Endothelial cell of umbilical vein (primary cell): Measurements from ENCODE around the gene CERS6. TPM values are rescaled to one million over a fixed set of nuclear protein-coding genes. Genes with fewer than 3 reads are reported as not detected.

Experiments
- BruUV-seq: library from RNA; stranded (reverse); fragments of 400-500 nt; replicated peaks from 2 replicates; lab custom pipeline; 2021; lab: Mats Ljungman, UMichigan
- CTCF ChIA-PET: fragments of 300-600, 350-600 bp; sonication (Branson Sonifier 250); formaldehyde crosslinking; loops from one replicate; lab custom pipeline; 2021; ENCODE audit warnings: antibody characterized with exemption, inconsistent platforms; lab: Charles Lee
- POLR2A ChIA-PET: fragments of 300-600, 350-600 bp; sonication (Branson Sonifier 250); formaldehyde crosslinking; loops from one replicate; lab custom pipeline; 2021; ENCODE audit warnings: antibody characterized with exemption, inconsistent platforms; lab: Charles Lee
- DNase-seq: peaks from one replicate; pipeline ENCODE4 v3.0.0-alpha.2; 2011; ENCODE audit warnings: low read depth, low spot score
- FAIRE-seq: peaks from 2 replicates; lab custom pipeline; 2011; peaks lifted over from hg19 to GRCh38; lab: Jason Lieb, UNC
- H2AFZ ChIP-seq: 2 replicates; pipeline ENCODE4 v1.6.0; 2012; ENCODE audit warnings: low read depth, low read length, control low read depth, inconsistent platforms
- H3K27ac ChIP-seq: 2 replicates; pipeline ENCODE4 v1.5.1; 2011; ENCODE audit warnings: low read depth, mild to moderate bottlenecking, control low read depth, low read length, moderate library complexity; ENCODE audit not compliant: insufficient read depth
- H3K27me3 ChIP-seq, 2 experiments: 2 replicates each; pipeline versions ENCODE4 v1.6.0 to v1.6.1; 2011; ENCODE audit warnings: low read length in 2 of 2, mixed read lengths in 1 of 2; ENCODE audit not compliant: control insufficient read depth in 2 of 2, insufficient read depth in 2 of 2
- H3K36me3 ChIP-seq, 2 experiments: 2 replicates in 1 of 2; 3 replicates in 1 of 2; pipeline ENCODE4 v1.5.1; 2011; ENCODE audit warnings: low read length in 2 of 2, mild to moderate bottlenecking in 1 of 2, moderate library complexity in 1 of 2; ENCODE audit not compliant: control insufficient read depth in 2 of 2, insufficient read depth in 2 of 2; ENCODE audit errors: extremely low read depth in 1 of 2
- H3K4me1 ChIP-seq: 3 replicates; pipeline ENCODE4 v1.5.1; 2011; ENCODE audit warnings: mild to moderate bottlenecking, low read length; ENCODE audit not compliant: control insufficient read depth, insufficient read depth; ENCODE audit errors: extremely low read depth
- H3K4me2 ChIP-seq: 2 replicates; pipeline ENCODE4 v1.6.1; 2011; ENCODE audit warnings: low read length, control low read depth, mixed read lengths; ENCODE audit not compliant: insufficient read depth
- H3K4me3 ChIP-seq, 3 experiments: fragments of 200-600 bp in 1 of 3; sonication (generic), shearing (Covaris generic) in 1 of 3; replicated peaks in 1 of 3; 2 replicates each; pipeline ENCODE4 v1.5.1; 2011 to 2016; ENCODE audit warnings: control low read depth in 3 of 3, low read length in 3 of 3, mild to moderate bottlenecking in 2 of 3, inconsistent platforms in 1 of 3, low read depth in 1 of 3, moderate library complexity in 1 of 3; ENCODE audit not compliant: insufficient read depth in 1 of 3
- H3K79me2 ChIP-seq: 2 replicates; pipeline ENCODE4 v1.6.0; 2012; ENCODE audit warnings: low read length, inconsistent platforms; ENCODE audit not compliant: control insufficient read depth, insufficient read depth
- H3K9ac ChIP-seq: replicated peaks from 2 replicates; pipeline ENCODE3; 2011; ENCODE audit warnings: low read length, control low read depth; ENCODE audit not compliant: insufficient read depth; ENCODE audit errors: extremely low read depth
- H3K9me1 ChIP-seq: replicated peaks from 3 replicates; pipeline ENCODE4 v1.6.0; 2011; ENCODE audit warnings: mild to moderate bottlenecking, low read length; ENCODE audit not compliant: control insufficient read depth, insufficient read depth; ENCODE audit errors: extremely low read depth
- H3K9me3 ChIP-seq: replicated peaks from 2 replicates; pipeline ENCODE4 v1.5.1; 2012; ENCODE audit warnings: low read length, inconsistent platforms; ENCODE audit not compliant: control insufficient read depth, insufficient read depth
- H4K20me1 ChIP-seq: replicated peaks from 2 replicates; pipeline ENCODE3; 2011; ENCODE audit warnings: mild to moderate bottlenecking, low read length; ENCODE audit not compliant: control insufficient read depth, insufficient read depth; ENCODE audit errors: extremely low read depth
- CTCF ChIP-seq, 2 donors: IDR thresholded peaks; 1 replicate in 1 of 2; 2 replicates in 1 of 2; pipeline ENCODE4 v1.5.1; 2011; ENCODE audit warnings: low read length in 2 of 2, mild to moderate bottlenecking in 2 of 2, moderate library complexity in 2 of 2, control low read depth in 1 of 2, inconsistent platforms in 1 of 2, low read depth in 1 of 2; ENCODE audit not compliant: insufficient read depth in 1 of 2; ENCODE audit errors: extremely low read depth in 1 of 2
- EZH2 ChIP-seq: IDR thresholded peaks from 2 replicates; pipeline ENCODE4 v1.6.1; 2012; ENCODE audit warnings: borderline replicate concordance, low read depth, mild to moderate bottlenecking, moderate library complexity, low read length, inconsistent platforms; ENCODE audit not compliant: severe bottlenecking
- FOS ChIP-seq: IDR thresholded peaks from 2 replicates; pipeline ENCODE4 v1.6.1; 2011; ENCODE audit warnings: mild to moderate bottlenecking, low read length, moderate library complexity, borderline replicate concordance; ENCODE audit not compliant: insufficient read depth
- GATA2 ChIP-seq: IDR thresholded peaks from 2 replicates; pipeline ENCODE4 v1.7.0; 2011; ENCODE audit warnings: low read depth, mild to moderate bottlenecking, moderate library complexity, mixed read lengths, low read length; ENCODE audit not compliant: insufficient read length, insufficient read depth
- JUN ChIP-seq: IDR thresholded peaks from 2 replicates; pipeline ENCODE4 v1.6.1; 2011; ENCODE audit warnings: borderline replicate concordance, low read depth; ENCODE audit not compliant: insufficient read length, insufficient read depth
- MAX ChIP-seq: IDR thresholded peaks from 2 replicates; pipeline ENCODE4 v1.6.1; 2011; ENCODE audit not compliant: insufficient read depth, insufficient read length
- MYC ChIP-seq: IDR thresholded peaks from one replicate; pipeline ENCODE4 v1.6.1; 2011; ENCODE audit warnings: mild to moderate bottlenecking, low read depth, low read length
- POLR2A ChIP-seq: IDR thresholded peaks from 2 replicates; pipeline ENCODE4 v1.6.1; 2012; ENCODE audit warnings: low read depth, mild to moderate bottlenecking, control low read depth, low read length
- POLR2AphosphoS5 ChIP-seq: IDR thresholded peaks from 2 replicates; pipeline ENCODE4 v1.6.1; 2012; ENCODE audit warnings: low read depth, mild to moderate bottlenecking, control low read depth, low read length, moderate library complexity; ENCODE audit not compliant: insufficient read depth
- dilution Hi-C: fragments of 300-500 bp; cut with MboI; formaldehyde crosslinking; loops from one replicate; pipeline ENCODE4 v1.15.0; 2019; ENCODE audit warnings: low sequenced_read_pairs; ENCODE audit not compliant: extremely low pct_ligation_motif_present
- intact Hi-C: fragments of 100-400 bp; cut with micrococcal nuclease; formaldehyde crosslinking; loops from one replicate; pipeline ENCODE4 v1.10.0; 2022
- polyA plus RNA-seq, 4 experiments: library from polyadenylated mRNA; depleted of rRNA in 3 of 4; stranded (reverse) in 3 of 4; unstranded in 1 of 4; fragments of >200 nt; gene quantifications; 2 replicates each; pipeline versions ENCODE4 v1.2.1 to v1.2.3, GENCODE V29; 2011 to 2012; ENCODE audit warnings: missing spikeins in 1 of 4
- total RNA-seq: library from RNA; stranded (reverse); gene quantifications from 2 replicates; pipeline ENCODE4 v1.2.3, GENCODE V29; 2021

The CERS6 gene
- total and polyA plus RNA-seq, 2 donors (not counting 3 experiments of a cell fraction or from before 2014, with no cell fraction given): 2.7 to 11.7 TPM

DNA sequence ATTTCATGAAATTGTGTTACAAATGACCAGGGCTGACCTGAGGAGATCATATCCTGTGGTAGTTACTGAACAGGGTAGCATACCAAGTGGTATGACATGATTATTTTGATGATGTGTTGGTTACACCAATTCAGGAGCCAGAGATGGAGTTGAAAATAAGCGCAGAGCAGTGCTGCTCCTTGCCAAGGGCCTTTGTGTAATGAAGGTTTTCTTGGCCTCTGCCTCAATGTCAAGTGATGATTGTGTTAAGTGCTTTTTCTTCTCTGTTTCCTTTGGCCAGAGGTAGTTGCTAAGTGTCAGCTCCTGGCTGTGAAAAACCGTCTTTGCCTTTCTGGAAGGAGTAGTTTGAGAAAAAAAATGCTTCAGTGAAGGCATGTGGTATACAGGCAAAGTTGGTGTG, 131.2 kb downstream of the CERS6 start:
- intact Hi-C loops (no loop called here), dilution Hi-C loops (no loop called here)
- Histone ChIP-seq H4K20me1 (no peaks in the 10 kb centered on the region), H3K9me1 (no peaks in the 10 kb centered on the region), H3K4me1 (peaks cover 3% of the 10 kb centered on the region), H3K27me3 (no peaks in the 10 kb centered on the region), H3K4me2 (no peak overlapping the region), H3K4me3 (no peak overlapping the region), H3K36me3 (no peaks in the 10 kb centered on the region), H2AFZ (no peak overlapping the region), H3K9me3 (no peaks in the 10 kb centered on the region), H3K9ac (no peak overlapping the region), H3K27ac (no peak overlapping the region), H3K79me2 (no peaks in the 10 kb centered on the region)
- no TSS peak for BruUV-seq
- CTCF ChIA-PET: no interaction called here
- FAIRE-seq: no peak
- POLR2A ChIA-PET: no interaction called here
- no peak for TF ChIP-seq CTCF (IDR thresholded peaks at IDR 0.05; ENCODE audit: extremely low read depth in 1 of 2, insufficient read depth in 1 of 2, low read depth in 1 of 2, low read length in 2 of 2)
- TF ChIP-seq MYC: no peak
- TF ChIP-seq POLR2A: no peak
- TF ChIP-seq EZH2: no peak
- TF ChIP-seq POLR2AphosphoS5: no peak
- no peak for TF ChIP-seq FOS
- TF ChIP-seq GATA2: no peak
- no peak for TF ChIP-seq JUN
- no peak for TF ChIP-seq MAX
- DNase-seq: no peak
